HL-60 (cell line): Measurements from ENCODE around the gene CLSTN3.
A peak's percentile ranks its signal among the peaks of the same experiment; 100 is the strongest.

Experiments used
- DNase-seq, 2 experiments: peaks; one replicate each; pipeline ENCODE4 v3.0.0-alpha.2; 2010 to 2020; ENCODE audit warnings: low read depth in 1 of 2, low spot score in 1 of 2
- H3K27ac ChIP-seq: fragments of 250-450 bp; sonication (Bioruptor Pico); replicated peaks from 2 replicates; pipeline ENCODE4 v1.5.1; 2020; ENCODE audit warnings: mild to moderate bottlenecking, moderate library complexity
- H3K27me3 ChIP-seq: fragments of 250-450 bp; sonication (Bioruptor Pico); 2 replicates; pipeline ENCODE4 v1.5.1; 2021; ENCODE audit warnings: mild to moderate bottlenecking, moderate library complexity; ENCODE audit not compliant: insufficient read depth, poor library complexity, severe bottlenecking
- H3K4me3 ChIP-seq: replicated peaks from 2 replicates; pipeline ENCODE4 v1.5.1; 2011; ENCODE audit warnings: mild to moderate bottlenecking, control low read depth, low read length; ENCODE audit not compliant: insufficient read depth
- GABPA ChIP-seq: IDR thresholded peaks from 2 replicates; pipeline ENCODE4 v1.6.1; 2012; ENCODE audit warnings: low read depth
- POLR2AphosphoS5 ChIP-seq: IDR thresholded peaks from 2 replicates; pipeline ENCODE4 v1.6.1; 2012; ENCODE audit warnings: low read depth
- SPI1 ChIP-seq: IDR thresholded peaks from 2 replicates; pipeline ENCODE4 v1.6.1; 2012; ENCODE audit warnings: low read depth, mild to moderate bottlenecking, borderline replicate concordance
- TF ChIP-seq, protein P1 (sequence below): IDR thresholded peaks from one replicate; pipeline ENCODE4 v1.5.1; 2011; ENCODE audit warnings: low read length, control low read depth, inconsistent platforms; ENCODE audit not compliant: insufficient read depth
- TF ChIP-seq, protein P2 (sequence below): IDR thresholded peaks from 2 replicates; pipeline ENCODE4 v1.6.1; 2012; ENCODE audit warnings: low read depth; ENCODE audit not compliant: insufficient replicate concordance

The CLSTN3 gene

DNA sequence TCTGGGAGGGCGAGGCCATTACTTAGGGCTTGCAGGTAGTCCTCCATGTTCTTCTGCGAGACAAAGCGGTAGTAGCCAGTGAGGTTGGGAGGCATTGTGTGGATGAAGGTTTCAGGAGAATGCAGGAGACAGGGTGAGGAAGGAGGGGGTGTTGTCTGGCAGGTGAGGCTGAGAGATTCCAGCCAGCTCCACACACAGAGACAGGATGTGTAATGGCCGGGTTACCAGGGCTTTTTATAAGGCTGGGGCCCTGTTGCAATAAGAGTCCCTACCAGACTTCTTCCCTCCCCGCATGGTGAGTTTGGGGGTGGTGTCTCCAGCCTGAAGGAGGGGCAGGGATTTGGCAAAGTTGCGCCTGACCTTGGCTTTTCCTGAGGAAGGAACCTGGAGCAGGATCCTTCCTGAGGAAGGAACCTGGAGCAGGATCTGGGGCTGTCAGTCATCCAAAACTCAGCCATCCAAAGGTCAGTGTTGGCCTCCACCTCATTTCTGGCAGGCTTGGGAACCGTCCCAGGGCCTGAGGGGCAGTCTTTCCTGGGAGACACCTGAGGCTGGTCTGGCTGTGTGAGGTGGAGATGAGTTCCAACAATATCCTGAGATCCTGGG lies 1.4 kb upstream of the CLSTN3 start, which contains the start of gene RBP5:
TSS of gene RBP5 (minus strand) at position 209 of the 606 bp plus-strand sequence. CDS start at position 95, 114 bp downstream.
- H3K27ac ChIP-seq = no peak within 1 kb of the TSS
- DNase-seq = no peak
- no peak for TF ChIP-seq GABPA
- TF ChIP-seq, protein P1, sequence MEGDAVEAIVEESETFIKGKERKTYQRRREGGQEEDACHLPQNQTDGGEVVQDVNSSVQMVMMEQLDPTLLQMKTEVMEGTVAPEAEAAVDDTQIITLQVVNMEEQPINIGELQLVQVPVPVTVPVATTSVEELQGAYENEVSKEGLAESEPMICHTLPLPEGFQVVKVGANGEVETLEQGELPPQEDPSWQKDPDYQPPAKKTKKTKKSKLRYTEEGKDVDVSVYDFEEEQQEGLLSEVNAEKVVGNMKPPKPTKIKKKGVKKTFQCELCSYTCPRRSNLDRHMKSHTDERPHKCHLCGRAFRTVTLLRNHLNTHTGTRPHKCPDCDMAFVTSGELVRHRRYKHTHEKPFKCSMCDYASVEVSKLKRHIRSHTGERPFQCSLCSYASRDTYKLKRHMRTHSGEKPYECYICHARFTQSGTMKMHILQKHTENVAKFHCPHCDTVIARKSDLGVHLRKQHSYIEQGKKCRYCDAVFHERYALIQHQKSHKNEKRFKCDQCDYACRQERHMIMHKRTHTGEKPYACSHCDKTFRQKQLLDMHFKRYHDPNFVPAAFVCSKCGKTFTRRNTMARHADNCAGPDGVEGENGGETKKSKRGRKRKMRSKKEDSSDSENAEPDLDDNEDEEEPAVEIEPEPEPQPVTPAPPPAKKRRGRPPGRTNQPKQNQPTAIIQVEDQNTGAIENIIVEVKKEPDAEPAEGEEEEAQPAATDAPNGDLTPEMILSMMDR = no peak
- no peak for TF ChIP-seq SPI1
- TF ChIP-seq POLR2AphosphoS5 = no peak
- TF ChIP-seq, protein P2, sequence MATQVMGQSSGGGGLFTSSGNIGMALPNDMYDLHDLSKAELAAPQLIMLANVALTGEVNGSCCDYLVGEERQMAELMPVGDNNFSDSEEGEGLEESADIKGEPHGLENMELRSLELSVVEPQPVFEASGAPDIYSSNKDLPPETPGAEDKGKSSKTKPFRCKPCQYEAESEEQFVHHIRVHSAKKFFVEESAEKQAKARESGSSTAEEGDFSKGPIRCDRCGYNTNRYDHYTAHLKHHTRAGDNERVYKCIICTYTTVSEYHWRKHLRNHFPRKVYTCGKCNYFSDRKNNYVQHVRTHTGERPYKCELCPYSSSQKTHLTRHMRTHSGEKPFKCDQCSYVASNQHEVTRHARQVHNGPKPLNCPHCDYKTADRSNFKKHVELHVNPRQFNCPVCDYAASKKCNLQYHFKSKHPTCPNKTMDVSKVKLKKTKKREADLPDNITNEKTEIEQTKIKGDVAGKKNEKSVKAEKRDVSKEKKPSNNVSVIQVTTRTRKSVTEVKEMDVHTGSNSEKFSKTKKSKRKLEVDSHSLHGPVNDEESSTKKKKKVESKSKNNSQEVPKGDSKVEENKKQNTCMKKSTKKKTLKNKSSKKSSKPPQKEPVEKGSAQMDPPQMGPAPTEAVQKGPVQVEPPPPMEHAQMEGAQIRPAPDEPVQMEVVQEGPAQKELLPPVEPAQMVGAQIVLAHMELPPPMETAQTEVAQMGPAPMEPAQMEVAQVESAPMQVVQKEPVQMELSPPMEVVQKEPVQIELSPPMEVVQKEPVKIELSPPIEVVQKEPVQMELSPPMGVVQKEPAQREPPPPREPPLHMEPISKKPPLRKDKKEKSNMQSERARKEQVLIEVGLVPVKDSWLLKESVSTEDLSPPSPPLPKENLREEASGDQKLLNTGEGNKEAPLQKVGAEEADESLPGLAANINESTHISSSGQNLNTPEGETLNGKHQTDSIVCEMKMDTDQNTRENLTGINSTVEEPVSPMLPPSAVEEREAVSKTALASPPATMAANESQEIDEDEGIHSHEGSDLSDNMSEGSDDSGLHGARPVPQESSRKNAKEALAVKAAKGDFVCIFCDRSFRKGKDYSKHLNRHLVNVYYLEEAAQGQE = no peak
- H3K4me3 ChIP-seq = peak within 1 kb of the TSS; percentile 30
- peaks cover 33% of the 10 kb centered on the region for H3K27me3 ChIP-seq

DNA sequence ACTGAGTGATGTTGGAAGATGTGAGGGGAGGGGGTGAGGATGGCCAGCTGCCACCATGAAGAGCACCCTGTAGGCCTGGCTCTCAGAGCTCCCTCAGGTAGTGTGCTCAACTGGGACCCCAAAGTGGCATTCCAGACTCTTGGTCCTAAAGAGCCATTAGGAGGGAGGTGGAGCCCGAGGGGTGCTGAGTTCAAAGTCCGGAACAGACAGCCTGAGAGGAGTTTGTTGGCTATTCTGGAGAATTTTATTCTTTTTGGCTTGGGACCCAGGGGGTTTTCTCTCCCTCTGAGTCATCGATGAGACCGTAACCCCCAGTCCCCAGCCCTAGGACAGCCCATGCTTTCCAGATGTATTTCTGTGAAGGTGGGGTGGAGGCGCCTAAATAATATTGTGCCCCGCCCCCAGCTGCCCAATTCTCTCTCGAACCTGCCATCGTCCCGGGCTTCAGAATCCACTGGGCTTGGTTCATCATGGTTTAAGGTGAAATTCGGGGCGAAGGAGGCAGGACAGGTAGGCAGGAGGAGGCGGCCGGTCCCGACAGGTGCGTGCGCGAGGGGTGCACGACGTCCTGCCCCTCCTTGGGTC lies 792 bp upstream of the CLSTN3 start:
- TF ChIP-seq, protein P2 = no peak
- TF ChIP-seq, protein P1 = no peak
- TF ChIP-seq SPI1 (no peak), POLR2AphosphoS5 (no peak), GABPA (no peak)
- Histone ChIP-seq H3K4me3 (peak overlapping the region; percentile 30), H3K27me3 (peaks cover 33% of the 10 kb centered on the region), H3K27ac (no peak overlapping the region)
- DNase-seq = no peak

DNA sequence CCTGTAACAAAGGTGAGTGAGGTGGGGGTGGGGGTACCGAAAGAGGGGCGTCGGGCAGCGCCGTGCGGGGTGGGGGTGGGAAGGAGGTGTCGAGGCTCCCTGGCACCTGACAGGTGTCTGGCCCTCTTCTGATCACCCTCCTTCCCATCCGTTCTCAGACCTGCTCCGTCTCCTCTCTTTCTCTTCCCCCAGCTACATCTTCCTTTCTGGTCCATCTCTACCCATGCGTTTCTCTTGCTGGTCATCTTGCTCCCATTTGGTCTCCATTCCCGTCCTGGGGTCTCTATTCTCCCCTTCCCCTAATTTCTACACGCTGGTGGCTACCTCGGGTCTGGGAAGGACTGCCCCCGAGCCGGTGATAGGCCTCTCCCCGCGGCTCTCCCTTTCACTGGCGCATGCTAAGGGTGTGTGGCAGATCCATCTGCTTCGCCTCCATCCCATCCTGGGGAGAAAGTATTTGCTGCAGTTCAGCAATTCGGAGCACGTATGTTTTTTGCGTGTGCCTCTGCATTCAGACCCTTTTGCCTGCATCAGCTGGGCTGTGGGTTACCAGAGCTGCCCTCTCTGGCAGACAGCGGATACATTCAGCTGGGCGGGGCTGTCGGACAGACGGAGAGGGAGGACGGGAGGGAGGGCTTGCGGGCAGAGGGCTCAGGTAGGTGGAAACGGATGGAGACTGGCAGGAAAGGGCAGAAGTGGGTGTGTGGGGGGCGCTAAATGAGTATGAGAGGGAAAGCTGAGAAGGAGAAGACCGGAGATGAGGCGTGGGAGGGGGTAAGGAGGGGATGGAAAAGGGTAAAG lies 730 bp downstream of the CLSTN3 start:
- Histone ChIP-seq H3K4me3 (no peak overlapping the region), H3K27me3 (peaks cover 33% of the 10 kb centered on the region), H3K27ac (no peak overlapping the region)
- DNase-seq = no peak
- TF ChIP-seq, protein P1 = no peak
- TF ChIP-seq SPI1 (no peak), POLR2AphosphoS5 (no peak), GABPA (no peak)
- TF ChIP-seq, protein P2 = no peak
